H9 (cell line): ENCODE results near the gene MINAR2. TPM values are rescaled to one million over a fixed set of nuclear protein-coding genes. Genes with fewer than 3 reads are reported as not detected.

Experiments used
- DNase-seq: peaks from one replicate; pipeline ENCODE4 v3.0.0-alpha.2; 2017
- H2AFZ ChIP-seq: one replicate; pipeline ENCODE4 v1.6.1; 2013; ENCODE audit warnings: mild to moderate bottlenecking, low read length, control low read depth, moderate library complexity
- H2AK5ac ChIP-seq: 2 replicates; pipeline ENCODE4 v1.6.1; 2013; ENCODE audit warnings: low read length, control low read depth, mixed read lengths; ENCODE audit not compliant: insufficient read length
- H2BK120ac ChIP-seq: one replicate; pipeline ENCODE4 v1.6.1; 2013; ENCODE audit warnings: low read depth, mild to moderate bottlenecking, low read length, control low read depth, inconsistent platforms; ENCODE audit not compliant: poor library complexity, severe bottlenecking
- H2BK12ac ChIP-seq: 2 replicates; pipeline ENCODE4 v1.6.1; 2013; ENCODE audit warnings: low read length, control low read depth, mixed read lengths, low read depth; ENCODE audit not compliant: insufficient read length
- H2BK15ac ChIP-seq: 2 replicates; pipeline ENCODE4 v1.6.1; 2013; ENCODE audit warnings: low read depth, low read length, control low read depth
- H2BK20ac ChIP-seq: one replicate; pipeline ENCODE4 v1.6.1; 2013; ENCODE audit warnings: low read depth, mild to moderate bottlenecking, low read length, control low read depth, inconsistent platforms; ENCODE audit not compliant: poor library complexity, severe bottlenecking
- H2BK5ac ChIP-seq: 2 replicates; pipeline ENCODE4 v1.6.1; 2013; ENCODE audit warnings: low read length, control low read depth, mixed read lengths; ENCODE audit not compliant: insufficient read length
- H3K14ac ChIP-seq: 2 replicates; pipeline ENCODE4 v1.6.1; 2013; ENCODE audit warnings: low read length, control low read depth; ENCODE audit not compliant: insufficient read depth
- H3K18ac ChIP-seq: 2 replicates; pipeline ENCODE4 v1.6.1; 2013; ENCODE audit warnings: low read depth, mild to moderate bottlenecking, mixed read lengths, low read length, control low read depth; ENCODE audit not compliant: insufficient read length
- H3K23ac ChIP-seq: 2 replicates; pipeline ENCODE4 v1.6.1; 2013; ENCODE audit warnings: low read length, control low read depth, mixed read lengths, low read depth; ENCODE audit not compliant: insufficient read length
- H3K23me2 ChIP-seq: 2 replicates; pipeline ENCODE4 v1.6.1; 2013; ENCODE audit warnings: low read depth, mild to moderate bottlenecking, mixed read lengths, low read length, control low read depth; ENCODE audit not compliant: insufficient read length, poor library complexity, severe bottlenecking
- H3K27ac ChIP-seq: 2 replicates; pipeline ENCODE4 v1.5.1; 2013; ENCODE audit warnings: low read length, control low read depth, mixed read lengths, low read depth; ENCODE audit not compliant: insufficient read length
- H3K27me3 ChIP-seq: 2 replicates; pipeline ENCODE4 v1.6.1; 2013; ENCODE audit warnings: low read length, control low read depth, inconsistent platforms; ENCODE audit not compliant: insufficient read depth
- H3K4ac ChIP-seq: 2 replicates; pipeline ENCODE4 v1.6.1; 2013; ENCODE audit warnings: low read depth, mild to moderate bottlenecking, control low read depth, inconsistent platforms, low read length, moderate library complexity
- H3K4me1 ChIP-seq: 2 replicates; pipeline ENCODE4 v1.6.1; 2013; ENCODE audit warnings: low read length, control low read depth, inconsistent platforms; ENCODE audit not compliant: insufficient read depth
- H3K4me2 ChIP-seq: 2 replicates; pipeline ENCODE4 v1.6.1; 2013; ENCODE audit warnings: low read length, control low read depth, mixed read lengths; ENCODE audit not compliant: insufficient read length, insufficient read depth
- H3K56ac ChIP-seq: 2 replicates; pipeline ENCODE4 v1.6.1; 2013; ENCODE audit warnings: low read depth, mild to moderate bottlenecking, mixed read lengths, low read length, control low read depth; ENCODE audit not compliant: insufficient read length
- H3K79me1 ChIP-seq: 2 replicates; pipeline ENCODE4 v1.6.1; 2013; ENCODE audit warnings: low read depth, mild to moderate bottlenecking, moderate library complexity, low read length, control low read depth, inconsistent platforms; ENCODE audit not compliant: insufficient read depth, poor library complexity, severe bottlenecking
- H3K79me2 ChIP-seq: 2 replicates; pipeline ENCODE4 v1.6.1; 2013; ENCODE audit warnings: low read length, control low read depth, inconsistent platforms; ENCODE audit not compliant: insufficient read depth
- H3K9ac ChIP-seq: 2 replicates; pipeline ENCODE4 v1.6.1; 2013; ENCODE audit warnings: low read length, control low read depth, mixed read lengths; ENCODE audit not compliant: insufficient read length; ENCODE audit errors: extremely low read depth
- H3K9me3 ChIP-seq: one replicate; pipeline ENCODE4 v1.6.1; 2013; ENCODE audit warnings: low read depth, low read length, inconsistent platforms; ENCODE audit not compliant: control insufficient read depth
- H3T11ph ChIP-seq: one replicate; pipeline ENCODE4 v1.6.1; 2013; ENCODE audit warnings: mild to moderate bottlenecking, low read length, control low read depth, inconsistent platforms
- H4K20me1 ChIP-seq: one replicate; pipeline ENCODE4 v1.6.1; 2013; ENCODE audit not compliant: control insufficient read depth, insufficient read length, insufficient read depth
- H4K5ac ChIP-seq: 2 replicates; pipeline ENCODE4 v1.6.1; 2013; ENCODE audit warnings: low read depth, mild to moderate bottlenecking, mixed read lengths, low read length, control low read depth; ENCODE audit not compliant: insufficient read length
- H4K8ac ChIP-seq: replicated peaks from 2 replicates; pipeline ENCODE4 v1.6.1; 2013; ENCODE audit warnings: low read length, control low read depth, mixed read lengths, low read depth; ENCODE audit not compliant: insufficient read length
- H4K91ac ChIP-seq: 2 replicates; pipeline ENCODE4 v1.6.1; 2013; ENCODE audit warnings: low read depth, mild to moderate bottlenecking, moderate library complexity, mixed read lengths, low read length, control low read depth; ENCODE audit not compliant: insufficient read length
- H3K27ac Mint-ChIP-seq, 3 experiments: 2 replicates in 2 of 3; 3 replicates in 1 of 3; pipeline ENCODE4 v1.8.0; 2020 to 2021; ENCODE audit warnings: mixed read lengths in 3 of 3, mild to moderate bottlenecking in 1 of 3, moderate library complexity in 1 of 3
- H3K27me3 Mint-ChIP-seq: 2 replicates; pipeline ENCODE4 v1.8.0; 2021; ENCODE audit warnings: low read depth, mild to moderate bottlenecking, moderate library complexity, mixed read lengths
- H3K36me3 Mint-ChIP-seq, 3 experiments: 2 replicates in 2 of 3; 3 replicates in 1 of 3; pipeline ENCODE4 v1.8.0; 2020 to 2021; ENCODE audit warnings: low read depth in 3 of 3, mixed read lengths in 3 of 3; ENCODE audit not compliant: insufficient read depth in 1 of 3
- H3K4me1 Mint-ChIP-seq, 2 experiments: 2 replicates each; pipeline ENCODE4 v1.8.0; 2020; ENCODE audit warnings: mixed read lengths in 2 of 2
- H3K4me3 Mint-ChIP-seq, 2 experiments: 2 replicates in 1 of 2; 3 replicates in 1 of 2; pipeline ENCODE4 v1.8.0; 2020 to 2021; ENCODE audit warnings: mild to moderate bottlenecking in 2 of 2, mixed read lengths in 2 of 2, moderate library complexity in 1 of 2
- H3K9me3 Mint-ChIP-seq, 2 experiments: 2 replicates in 1 of 2; 3 replicates in 1 of 2; pipeline ENCODE4 v1.8.0; 2020; ENCODE audit warnings: mild to moderate bottlenecking in 2 of 2, mixed read lengths in 2 of 2, moderate library complexity in 1 of 2
- WGBS: extraction: QIAGEN DNeasy Blood & Tissue Kit; methylation state at CpG from one replicate; pipeline ENCODE4 v1.1.7; 2013; ENCODE audit warnings: missing lambda C conversion rate, low lambda C conversion rate, mixed read lengths; ENCODE audit not compliant: insufficient read length; ENCODE audit errors: extremely low coverage; 5-methylcytosine and 5-hydroxymethylcytosine counted together
- total RNA-seq: library from RNA; stranded (reverse); gene quantifications from 2 replicates; pipeline ENCODE4 v1.2.1, GENCODE V29; 2021
- TF ChIP-seq, protein P1 (sequence below): fragments of 200-600 bp; sonication (generic); conservative IDR thresholded peaks from 3 replicates; pipeline ENCODE4 v1.8.0; 2021; ENCODE audit warnings: antibody characterized with exemption, mild to moderate bottlenecking

Gene MINAR2
- total RNA-seq, 1 experiment from 2014 or later, result 0.09 TPM

DNA sequence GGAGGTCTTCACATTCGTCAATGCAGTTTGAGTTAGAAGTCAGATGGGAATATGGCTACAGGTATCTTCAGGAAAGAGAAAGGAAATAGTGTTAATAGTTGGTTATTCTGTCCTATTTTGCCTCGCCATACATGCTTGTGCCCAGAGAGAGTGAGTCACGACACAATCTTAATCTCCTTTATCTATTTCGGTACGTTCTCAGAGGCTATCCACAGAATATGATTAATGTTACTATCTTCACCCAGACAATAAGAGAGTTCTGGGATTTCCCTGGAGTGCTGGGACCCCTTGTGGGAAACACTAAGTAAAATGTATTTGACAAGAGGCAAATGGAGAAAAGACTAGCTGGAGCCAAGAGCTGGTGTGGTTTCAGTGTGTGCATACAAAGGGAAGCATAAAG is 25.5 kb downstream of the MINAR2 start:
- Mint-ChIP-seq H3K4me3 (no peak overlapping the region), H3K4me1 (peaks cover 7 to 10% of the 10 kb centered on the region in 2 experiments), H3K9me3 (no peaks in the 10 kb centered on the region), H3K27ac (no peak overlapping the region), H3K36me3 (no peaks in the 10 kb centered on the region), H3K27me3 (no peaks in the 10 kb centered on the region)
- H3K79me2 ChIP-seq, result no peaks in the 10 kb centered on the region
- H2BK15ac ChIP-seq, result no peak overlapping the region
- H2BK20ac ChIP-seq, result no peak overlapping the region
- no peaks in the 10 kb centered on the region for H4K20me1 ChIP-seq
- H3K56ac ChIP-seq, result no peak overlapping the region
- no peak overlapping the region for H3K23ac ChIP-seq
- TF ChIP-seq, protein P1, sequence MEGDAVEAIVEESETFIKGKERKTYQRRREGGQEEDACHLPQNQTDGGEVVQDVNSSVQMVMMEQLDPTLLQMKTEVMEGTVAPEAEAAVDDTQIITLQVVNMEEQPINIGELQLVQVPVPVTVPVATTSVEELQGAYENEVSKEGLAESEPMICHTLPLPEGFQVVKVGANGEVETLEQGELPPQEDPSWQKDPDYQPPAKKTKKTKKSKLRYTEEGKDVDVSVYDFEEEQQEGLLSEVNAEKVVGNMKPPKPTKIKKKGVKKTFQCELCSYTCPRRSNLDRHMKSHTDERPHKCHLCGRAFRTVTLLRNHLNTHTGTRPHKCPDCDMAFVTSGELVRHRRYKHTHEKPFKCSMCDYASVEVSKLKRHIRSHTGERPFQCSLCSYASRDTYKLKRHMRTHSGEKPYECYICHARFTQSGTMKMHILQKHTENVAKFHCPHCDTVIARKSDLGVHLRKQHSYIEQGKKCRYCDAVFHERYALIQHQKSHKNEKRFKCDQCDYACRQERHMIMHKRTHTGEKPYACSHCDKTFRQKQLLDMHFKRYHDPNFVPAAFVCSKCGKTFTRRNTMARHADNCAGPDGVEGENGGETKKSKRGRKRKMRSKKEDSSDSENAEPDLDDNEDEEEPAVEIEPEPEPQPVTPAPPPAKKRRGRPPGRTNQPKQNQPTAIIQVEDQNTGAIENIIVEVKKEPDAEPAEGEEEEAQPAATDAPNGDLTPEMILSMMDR, result no peak
- no peak overlapping the region for H3T11ph ChIP-seq
- WGBS, result no CpG with 5 or more reads among the region's 5 CpGs
- H3K9me3 ChIP-seq, result no peaks in the 10 kb centered on the region
- no peak overlapping the region for H3K4me2 ChIP-seq
- no peak overlapping the region for H3K27ac ChIP-seq
- no peaks in the 10 kb centered on the region for H3K27me3 ChIP-seq
- no peaks in the 10 kb centered on the region for H3K4me1 ChIP-seq
- no peak overlapping the region for H4K5ac ChIP-seq
- H2AFZ ChIP-seq, result no peak overlapping the region
- H2AK5ac ChIP-seq, result no peak overlapping the region
- H4K91ac ChIP-seq, result no peak overlapping the region
- H3K18ac ChIP-seq, result no peak overlapping the region
- no peak for DNase-seq
- no peak overlapping the region for H3K4ac ChIP-seq
- H3K79me1 ChIP-seq, result no peaks in the 10 kb centered on the region
- no peak overlapping the region for H2BK12ac ChIP-seq
- H2BK120ac ChIP-seq, result no peak overlapping the region
- no peak overlapping the region for H3K9ac ChIP-seq
- no peak overlapping the region for H3K14ac ChIP-seq
- no peak overlapping the region for H4K8ac ChIP-seq
- H2BK5ac ChIP-seq, result no peak overlapping the region
- H3K23me2 ChIP-seq, result no peaks in the 10 kb centered on the region
